KMS-11 (cell line): ENCODE measurements around the gene FAM222B.

Experiments used
- H2AFZ ChIP-seq: fragments of 200-600 bp; sonication (generic); 2 replicates; pipeline ENCODE4 v1.6.1; 2016; ENCODE audit warnings: antibody characterized with exemption, mixed run types, low read depth
- H3K27ac ChIP-seq: fragments of 200-600 bp; sonication (generic); 2 replicates; pipeline ENCODE4 v1.6.1; 2016; ENCODE audit warnings: mild to moderate bottlenecking, mixed run types
- H3K27me3 ChIP-seq: fragments of 200-600 bp; sonication (generic); 2 replicates; pipeline ENCODE4 v1.6.1; 2017; ENCODE audit warnings: mild to moderate bottlenecking, low read depth, mixed run types, moderate library complexity; ENCODE audit not compliant: insufficient read depth
- H3K36me3 ChIP-seq: fragments of 200-600 bp; sonication (generic); 2 replicates; pipeline ENCODE4 v1.6.1; 2017; ENCODE audit warnings: mild to moderate bottlenecking, mixed run types; ENCODE audit not compliant: insufficient read depth
- H3K4me1 ChIP-seq: fragments of 200-600 bp; sonication (generic); 2 replicates; pipeline ENCODE4 v1.6.1; 2016; ENCODE audit warnings: mild to moderate bottlenecking, low read depth, mixed run types; ENCODE audit not compliant: poor library complexity, severe bottlenecking
- H3K4me2 ChIP-seq: fragments of 200-600 bp; sonication (generic); 2 replicates; pipeline ENCODE4 v1.7.0; 2016; ENCODE audit warnings: mild to moderate bottlenecking, mixed run types
- H3K4me3 ChIP-seq: fragments of 200-600 bp; sonication (generic); IDR thresholded peaks from 2 replicates; pipeline ENCODE4 v1.6.1; 2017; ENCODE audit warnings: low read depth, low read length, mixed read lengths; ENCODE audit not compliant: insufficient read depth
- H3K79me2 ChIP-seq: fragments of 200-600 bp; sonication (generic); 2 replicates; pipeline ENCODE4 v1.6.1; 2016; ENCODE audit warnings: low read depth, mixed run types; ENCODE audit not compliant: insufficient read depth
- H3K9ac ChIP-seq: fragments of 200-600 bp; sonication (generic); 2 replicates; pipeline ENCODE4 v1.6.1; 2016; ENCODE audit warnings: mild to moderate bottlenecking, mixed run types
- H4K20me1 ChIP-seq: fragments of 200-600 bp; sonication (generic); 2 replicates; pipeline ENCODE4 v1.6.1; 2016; ENCODE audit warnings: mild to moderate bottlenecking, mixed run types; ENCODE audit not compliant: insufficient read depth
- TF ChIP-seq, protein P1 (sequence below): fragments of 200-600 bp; sonication (generic); conservative IDR thresholded peaks from 2 replicates; pipeline ENCODE4 v1.6.1; 2017; ENCODE audit warnings: low read depth, mild to moderate bottlenecking, antibody characterized with exemption, low read length, moderate library complexity, mixed read lengths

FAM222B gene

DNA sequence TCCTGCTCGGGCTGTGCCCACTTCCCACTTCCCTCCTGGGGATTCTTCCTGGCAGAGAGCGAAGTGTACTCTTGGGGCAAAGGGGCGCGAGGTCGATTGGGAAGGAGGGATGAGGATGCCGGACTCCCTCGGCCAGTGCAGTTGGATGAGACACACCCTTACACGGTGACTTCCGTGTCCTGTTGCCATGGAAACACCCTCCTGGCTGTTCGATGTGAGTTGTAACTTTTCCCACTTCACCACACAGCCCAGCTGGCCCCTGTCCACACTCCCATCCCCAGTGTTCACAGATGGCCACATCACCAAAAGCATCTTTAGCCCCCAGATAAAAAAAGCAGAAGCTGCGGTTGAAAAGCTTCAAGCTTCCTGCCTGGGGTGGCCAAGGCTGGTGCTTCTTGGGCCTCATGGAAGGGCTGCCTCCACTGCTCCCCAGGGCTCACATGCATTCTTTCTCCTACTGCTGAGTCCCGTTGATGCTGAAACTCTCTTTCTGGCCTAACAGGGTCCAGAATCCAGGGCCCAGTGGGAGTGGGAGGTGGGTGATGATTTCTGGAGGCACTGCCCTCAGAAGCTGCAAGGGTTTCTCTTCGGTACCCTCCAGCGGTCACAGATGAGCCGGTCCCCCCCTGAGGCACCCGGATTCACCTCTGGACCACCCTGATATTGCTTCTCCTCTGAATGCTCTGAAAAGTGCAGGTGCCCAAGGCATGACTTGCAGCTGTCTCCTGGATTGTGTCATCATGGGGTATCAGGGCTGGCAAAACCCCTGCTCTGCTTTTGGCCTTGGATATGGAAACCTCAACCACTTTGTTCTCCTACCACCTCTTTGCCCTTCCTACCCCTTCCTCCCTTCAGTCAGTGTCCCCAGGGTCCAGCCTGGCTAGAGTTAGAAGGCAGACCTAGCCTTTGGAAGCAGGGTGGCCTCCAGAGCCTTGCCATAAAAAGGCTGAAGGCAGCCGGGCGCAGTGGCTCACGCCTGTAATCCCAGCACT lies 100.9 kb downstream of the FAM222B start:
- Histone ChIP-seq H3K4me1 (peaks cover 37% of the 10 kb centered on the region), H3K36me3 (no peaks in the 10 kb centered on the region), H4K20me1 (0 out of 2 replicates have a peak, but pooled peaks cover 4% of the 10 kb centered on the region), H3K79me2 (peaks cover 24% of the 10 kb centered on the region), H3K4me3 (no peak overlapping the region), H3K27me3 (no peaks in the 10 kb centered on the region), H3K27ac (no peak overlapping the region), H3K4me2 (no peak overlapping the region), H2AFZ (no peak overlapping the region), H3K9ac (no peak overlapping the region)
- TF ChIP-seq, protein P1, sequence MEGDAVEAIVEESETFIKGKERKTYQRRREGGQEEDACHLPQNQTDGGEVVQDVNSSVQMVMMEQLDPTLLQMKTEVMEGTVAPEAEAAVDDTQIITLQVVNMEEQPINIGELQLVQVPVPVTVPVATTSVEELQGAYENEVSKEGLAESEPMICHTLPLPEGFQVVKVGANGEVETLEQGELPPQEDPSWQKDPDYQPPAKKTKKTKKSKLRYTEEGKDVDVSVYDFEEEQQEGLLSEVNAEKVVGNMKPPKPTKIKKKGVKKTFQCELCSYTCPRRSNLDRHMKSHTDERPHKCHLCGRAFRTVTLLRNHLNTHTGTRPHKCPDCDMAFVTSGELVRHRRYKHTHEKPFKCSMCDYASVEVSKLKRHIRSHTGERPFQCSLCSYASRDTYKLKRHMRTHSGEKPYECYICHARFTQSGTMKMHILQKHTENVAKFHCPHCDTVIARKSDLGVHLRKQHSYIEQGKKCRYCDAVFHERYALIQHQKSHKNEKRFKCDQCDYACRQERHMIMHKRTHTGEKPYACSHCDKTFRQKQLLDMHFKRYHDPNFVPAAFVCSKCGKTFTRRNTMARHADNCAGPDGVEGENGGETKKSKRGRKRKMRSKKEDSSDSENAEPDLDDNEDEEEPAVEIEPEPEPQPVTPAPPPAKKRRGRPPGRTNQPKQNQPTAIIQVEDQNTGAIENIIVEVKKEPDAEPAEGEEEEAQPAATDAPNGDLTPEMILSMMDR = no peak

DNA sequence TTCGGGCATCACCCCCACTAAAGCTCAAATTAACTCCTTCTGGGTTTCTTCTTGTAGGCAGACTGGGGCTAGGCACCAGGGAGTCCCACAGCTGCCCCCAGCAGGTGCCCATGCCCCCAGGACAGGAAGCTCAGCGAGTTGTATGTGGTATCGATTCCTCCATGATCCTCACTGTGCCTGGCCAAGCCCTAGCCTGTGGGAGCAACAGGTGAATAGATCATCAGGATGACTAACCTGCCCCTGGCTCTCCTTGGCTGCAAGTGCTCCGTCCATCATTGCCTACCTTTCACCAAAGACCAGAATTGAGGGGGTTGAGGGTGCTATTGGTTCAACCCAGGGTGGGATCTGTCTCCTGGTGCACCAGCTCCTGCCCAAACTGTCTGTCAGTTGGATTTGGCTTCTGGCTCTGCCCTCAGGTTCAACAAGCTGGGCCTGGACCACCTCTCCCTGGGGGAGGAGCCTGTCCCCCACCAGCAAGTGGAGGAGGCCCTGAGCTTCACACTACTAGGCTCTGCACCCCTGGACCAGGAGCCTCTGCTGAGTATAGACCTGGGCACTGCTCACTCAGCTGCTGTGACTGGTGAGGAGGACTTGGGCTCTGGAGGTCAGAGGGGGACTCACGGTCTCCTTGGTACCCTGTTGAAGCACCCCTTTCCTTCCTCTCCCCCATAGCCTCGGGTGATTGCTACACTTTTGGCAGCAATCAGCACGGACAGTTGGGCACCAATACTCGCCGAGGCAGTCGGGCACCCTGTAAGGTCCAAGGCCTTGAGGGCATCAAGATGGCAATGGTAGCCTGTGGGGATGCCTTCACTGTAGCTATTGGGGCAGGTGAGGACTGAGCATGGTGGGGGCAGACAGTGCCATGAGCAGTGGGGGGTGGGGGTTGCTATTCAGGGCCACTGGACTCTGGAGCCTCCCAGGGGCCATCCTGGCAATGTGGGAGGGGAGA lies 101.9 kb downstream of the FAM222B start:
- TF ChIP-seq, protein P1 = no peak
- H3K9ac ChIP-seq = no peak overlapping the region
- H4K20me1 ChIP-seq = no peaks in the 10 kb centered on the region
- no peaks in the 10 kb centered on the region for H3K36me3 ChIP-seq
- no peak overlapping the region for H3K27ac ChIP-seq
- no peak overlapping the region for H3K4me3 ChIP-seq
- no peak overlapping the region for H2AFZ ChIP-seq
- H3K4me2 ChIP-seq = no peak overlapping the region
- H3K27me3 ChIP-seq = no peaks in the 10 kb centered on the region
- H3K4me1 ChIP-seq = peaks cover 28% of the 10 kb centered on the region
- H3K79me2 ChIP-seq = peaks cover 15% of the 10 kb centered on the region

DNA sequence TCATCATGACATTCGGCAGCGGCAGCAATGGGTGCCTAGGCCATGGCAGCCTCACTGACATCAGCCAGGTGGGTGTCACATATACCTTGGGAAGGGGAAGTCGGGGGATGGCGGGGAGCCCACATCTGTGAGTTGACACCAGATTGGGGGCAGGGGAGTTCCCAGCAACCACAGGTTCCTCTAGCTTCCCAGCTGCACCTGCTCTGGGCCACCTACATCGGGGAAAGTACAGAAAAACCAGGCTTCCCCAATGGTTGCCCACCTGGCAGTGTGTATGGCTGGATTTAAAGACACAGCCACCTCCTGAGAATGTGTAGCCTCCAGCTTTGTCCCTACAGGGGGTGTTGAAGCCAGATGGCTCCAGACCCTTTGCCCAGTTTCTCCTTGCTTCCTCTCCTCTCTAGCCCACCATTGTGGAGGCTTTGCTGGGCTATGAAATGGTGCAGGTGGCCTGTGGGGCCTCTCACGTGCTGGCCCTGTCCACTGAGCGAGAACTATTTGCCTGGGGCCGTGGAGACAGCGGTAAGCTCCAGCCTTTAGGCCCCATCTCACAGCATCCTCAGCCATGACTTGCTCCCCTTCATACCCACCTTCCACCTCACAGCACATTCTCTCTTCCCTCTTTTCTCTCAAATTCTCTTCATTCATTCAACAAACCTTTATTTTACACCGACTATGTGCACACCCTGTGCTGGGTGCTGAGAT lies 103.8 kb downstream of the FAM222B start:
- Histone ChIP-seq H3K4me3 (no peak overlapping the region), H3K79me2 (no peaks in the 10 kb centered on the region), H3K4me1 (peaks cover 24% of the 10 kb centered on the region), H3K9ac (no peak overlapping the region), H2AFZ (no peak overlapping the region), H3K27ac (no peak overlapping the region), H3K4me2 (no peak overlapping the region; the same call in 1 of the 2 replicates), H3K36me3 (no peaks in the 10 kb centered on the region), H4K20me1 (no peaks in the 10 kb centered on the region), H3K27me3 (no peaks in the 10 kb centered on the region)
- TF ChIP-seq, protein P1 = no peak
